Measurements from ENCODE around the gene KLHDC8B. TPM values are rescaled to one million over a fixed set of nuclear protein-coding genes. Genes with fewer than 3 reads are reported as not detected.

Gene KLHDC8B
- total and polyA plus RNA-seq, 2 donors (not counting 3 experiments of a cell fraction or from before 2014, with no cell fraction given) = 36.0 to 77.8 TPM

GRCh38 chr3:49191741-49192140 lies 20.3 kb downstream of the KLHDC8B start:
- no peak overlapping the region for H3K4me3 ChIP-seq (replicated peaks in 1 of 3; ENCODE audit: insufficient read depth in 1 of 3, low read depth in 1 of 3, low read length in 3 of 3)
- no peak overlapping the region for H3K9ac ChIP-seq (replicated peaks; ENCODE audit: extremely low read depth, insufficient read depth, low read length)
- H3K9me1 ChIP-seq (replicated peaks; ENCODE audit: control insufficient read depth, extremely low read depth, insufficient read depth, low read length) = no peaks in the 10 kb centered on the region
- H3K4me2 ChIP-seq (ENCODE audit: insufficient read depth, low read length) = no peak overlapping the region
- no peak for FAIRE-seq
- dilution Hi-C loops (cut with MboI; ENCODE audit: extremely low pct_ligation_motif_present, low sequenced_read_pairs) (no loop called here), intact Hi-C loops (cut with micrococcal nuclease) (no loop called here)
- no peak for DNase-seq (ENCODE audit: low read depth, low spot score)
- TF ChIP-seq EZH2 (IDR thresholded peaks at IDR 0.05; ENCODE audit: borderline replicate concordance, low read depth, low read length, severe bottlenecking) (no peak), MAX (IDR thresholded peaks at IDR 0.05; ENCODE audit: insufficient read depth, insufficient read length) (no peak), JUN (IDR thresholded peaks at IDR 0.05; ENCODE audit: borderline replicate concordance, insufficient read depth, insufficient read length, low read depth) (no peak), CTCF (IDR thresholded peaks at IDR 0.05; ENCODE audit: extremely low read depth in 1 of 2, insufficient read depth in 1 of 2, low read depth in 1 of 2, low read length in 2 of 2) (no peak)
- ChIA-PET POLR2A (no interaction called here), CTCF (no interaction called here)
- no peak overlapping the region for H3K27ac ChIP-seq (ENCODE audit: insufficient read depth, low read depth, low read length)
- H3K79me2 ChIP-seq (ENCODE audit: control insufficient read depth, insufficient read depth, low read length) = no peaks in the 10 kb centered on the region
- no peaks in the 10 kb centered on the region for H3K36me3 ChIP-seq (ENCODE audit: control insufficient read depth in 2 of 2, extremely low read depth in 1 of 2, insufficient read depth in 2 of 2, low read length in 2 of 2)
- BruUV-seq (replicated peaks) = no TSS peak
- no peaks in the 10 kb centered on the region for H3K9me3 ChIP-seq (replicated peaks; ENCODE audit: control insufficient read depth, insufficient read depth, low read length)
- peaks cover 3 to 4% of the 10 kb centered on the region in 2 experiments for H3K27me3 ChIP-seq (ENCODE audit: control insufficient read depth in 2 of 2, insufficient read depth in 2 of 2, low read length in 2 of 2)
- H4K20me1 ChIP-seq (replicated peaks; ENCODE audit: control insufficient read depth, extremely low read depth, insufficient read depth, low read length) = no peaks in the 10 kb centered on the region
- no peak overlapping the region for H2AFZ ChIP-seq (ENCODE audit: low read depth, low read length)
- no peaks in the 10 kb centered on the region for H3K4me1 ChIP-seq (ENCODE audit: control insufficient read depth, extremely low read depth, insufficient read depth, low read length)

- H3K9me1 ChIP-seq (replicated peaks; ENCODE audit: control insufficient read depth, extremely low read depth, insufficient read depth, low read length) = no peaks in the 10 kb centered on the region
- intact Hi-C loops (cut with micrococcal nuclease) = no loop called here
- H3K9me3 ChIP-seq (replicated peaks; ENCODE audit: control insufficient read depth, insufficient read depth, low read length) = no peaks in the 10 kb centered on the region
- dilution Hi-C loops (cut with MboI; ENCODE audit: extremely low pct_ligation_motif_present, low sequenced_read_pairs) = no loop called here
- no peak overlapping the region for H3K4me3 ChIP-seq (replicated peaks in 1 of 3; ENCODE audit: insufficient read depth in 1 of 3, low read depth in 1 of 3, low read length in 3 of 3)
- no peak for FAIRE-seq
- no peak for DNase-seq (ENCODE audit: low read depth, low spot score)
- H3K27ac ChIP-seq (ENCODE audit: insufficient read depth, low read depth, low read length) = no peak overlapping the region
- no TSS peak for BruUV-seq (replicated peaks)
- no peak overlapping the region for H3K4me2 ChIP-seq (ENCODE audit: insufficient read depth, low read length)
- H4K20me1 ChIP-seq (replicated peaks; ENCODE audit: control insufficient read depth, extremely low read depth, insufficient read depth, low read length) = no peaks in the 10 kb centered on the region
- no peaks in the 10 kb centered on the region for H3K4me1 ChIP-seq (ENCODE audit: control insufficient read depth, extremely low read depth, insufficient read depth, low read length)
- H3K36me3 ChIP-seq (ENCODE audit: control insufficient read depth in 2 of 2, extremely low read depth in 1 of 2, insufficient read depth in 2 of 2, low read length in 2 of 2) = no peaks in the 10 kb centered on the region
- H2AFZ ChIP-seq (ENCODE audit: low read depth, low read length) = no peak overlapping the region
- ChIA-PET POLR2A (no interaction called here), CTCF (no interaction called here)
- H3K9ac ChIP-seq (replicated peaks; ENCODE audit: extremely low read depth, insufficient read depth, low read length) = no peak overlapping the region
- TF ChIP-seq MAX (IDR thresholded peaks at IDR 0.05; ENCODE audit: insufficient read depth, insufficient read length) (no peak), POLR2A (IDR thresholded peaks at IDR 0.05; ENCODE audit: low read depth, low read length) (no peak), FOS (IDR thresholded peaks at IDR 0.05; ENCODE audit: borderline replicate concordance, insufficient read depth, low read length) (no peak), JUN (IDR thresholded peaks at IDR 0.05; ENCODE audit: borderline replicate concordance, insufficient read depth, insufficient read length, low read depth) (no peak), CTCF (IDR thresholded peaks at IDR 0.05; ENCODE audit: extremely low read depth in 1 of 2, insufficient read depth in 1 of 2, low read depth in 1 of 2, low read length in 2 of 2) (no peak), EZH2 (IDR thresholded peaks at IDR 0.05; ENCODE audit: borderline replicate concordance, low read depth, low read length, severe bottlenecking) (no peak), GATA2 (IDR thresholded peaks at IDR 0.05; ENCODE audit: insufficient read depth, insufficient read length, low read depth, low read length) (no peak), MYC (IDR thresholded peaks at IDR 0.05; ENCODE audit: low read depth, low read length) (no peak), POLR2AphosphoS5 (IDR thresholded peaks at IDR 0.05; ENCODE audit: insufficient read depth, low read depth, low read length) (no peak)
- no peaks in the 10 kb centered on the region for H3K27me3 ChIP-seq (ENCODE audit: control insufficient read depth in 2 of 2, insufficient read depth in 2 of 2, low read length in 2 of 2)
- no peaks in the 10 kb centered on the region for H3K79me2 ChIP-seq (ENCODE audit: control insufficient read depth, insufficient read depth, low read length)
Observed at GRCh38 chr3:49198161-49198560, 26.8 kb downstream of the KLHDC8B start.

All from endothelial cell of umbilical vein (primary cell).